B cell (primary cell): ENCODE data around the gene TIGD6.

Experiments used
- EZH2 ChIP-seq: IDR thresholded peaks from 2 replicates; pipeline ENCODE4 v1.6.1; 2012; ENCODE audit warnings: borderline replicate concordance, low read depth, mild to moderate bottlenecking, moderate library complexity, low read length; ENCODE audit not compliant: insufficient read depth, poor library complexity, severe bottlenecking
- TF ChIP-seq, protein P1 (sequence below): fragments of 200-600 bp; IDR thresholded peaks from one replicate; pipeline ENCODE4 v1.8.0; 2022; ENCODE audit warnings: antibody characterized with exemption, mild to moderate bottlenecking

DNA sequence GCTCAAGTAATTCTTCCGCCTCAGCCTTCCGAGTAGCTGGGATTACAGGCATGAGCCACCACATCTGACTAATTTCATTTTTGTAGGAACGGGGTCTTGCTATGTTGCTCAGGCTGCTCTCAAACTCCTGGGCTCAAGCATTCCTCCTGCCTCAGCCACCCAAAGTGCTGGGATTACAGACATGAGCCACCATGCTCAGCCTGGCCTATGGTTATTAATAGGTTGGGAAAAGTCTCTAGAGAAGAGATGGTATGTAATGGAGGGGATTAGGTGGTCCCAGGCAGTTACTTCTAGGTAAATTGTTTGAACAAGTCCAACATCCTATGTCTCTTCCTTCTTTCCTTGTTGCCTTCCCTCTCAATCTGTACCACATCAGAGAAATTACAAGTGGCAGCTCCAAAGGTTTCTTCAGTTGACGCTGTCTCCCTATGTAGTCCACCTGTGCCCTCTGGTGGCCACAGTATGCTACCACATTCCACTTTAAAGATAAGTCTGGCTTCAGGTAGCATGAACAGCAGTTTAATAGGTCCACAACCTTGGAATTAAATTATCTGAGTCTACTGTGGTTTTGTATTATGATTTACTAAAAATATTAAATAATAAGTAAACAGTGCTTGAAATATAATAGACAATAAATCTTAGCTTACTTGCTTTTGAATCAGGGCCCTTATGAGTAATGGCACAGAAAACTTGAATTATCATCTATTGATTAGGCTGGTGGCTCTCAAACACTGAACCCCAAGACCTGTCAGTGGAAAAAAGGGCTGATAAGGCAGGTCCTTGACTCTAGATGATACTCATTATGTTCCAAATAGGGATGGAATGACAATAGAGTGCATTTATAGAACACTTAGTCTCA is 9.7 kb downstream of the TIGD6 start:
- TF ChIP-seq, protein P1, sequence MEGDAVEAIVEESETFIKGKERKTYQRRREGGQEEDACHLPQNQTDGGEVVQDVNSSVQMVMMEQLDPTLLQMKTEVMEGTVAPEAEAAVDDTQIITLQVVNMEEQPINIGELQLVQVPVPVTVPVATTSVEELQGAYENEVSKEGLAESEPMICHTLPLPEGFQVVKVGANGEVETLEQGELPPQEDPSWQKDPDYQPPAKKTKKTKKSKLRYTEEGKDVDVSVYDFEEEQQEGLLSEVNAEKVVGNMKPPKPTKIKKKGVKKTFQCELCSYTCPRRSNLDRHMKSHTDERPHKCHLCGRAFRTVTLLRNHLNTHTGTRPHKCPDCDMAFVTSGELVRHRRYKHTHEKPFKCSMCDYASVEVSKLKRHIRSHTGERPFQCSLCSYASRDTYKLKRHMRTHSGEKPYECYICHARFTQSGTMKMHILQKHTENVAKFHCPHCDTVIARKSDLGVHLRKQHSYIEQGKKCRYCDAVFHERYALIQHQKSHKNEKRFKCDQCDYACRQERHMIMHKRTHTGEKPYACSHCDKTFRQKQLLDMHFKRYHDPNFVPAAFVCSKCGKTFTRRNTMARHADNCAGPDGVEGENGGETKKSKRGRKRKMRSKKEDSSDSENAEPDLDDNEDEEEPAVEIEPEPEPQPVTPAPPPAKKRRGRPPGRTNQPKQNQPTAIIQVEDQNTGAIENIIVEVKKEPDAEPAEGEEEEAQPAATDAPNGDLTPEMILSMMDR, result peak; percentile 97
- no peak for TF ChIP-seq EZH2
